Keratinocyte (primary cell): ENCODE data around the gene PLA2G4D. TPM values are rescaled to one million over a fixed set of nuclear protein-coding genes. Genes with fewer than 3 reads are reported as not detected.

ENCODE experiments used
- DNase-seq: peaks from one replicate; pipeline ENCODE4 v3.0.0-alpha.2; 2011; ENCODE audit warnings: low read depth, missing footprints, low spot score
- FAIRE-seq: peaks from 2 replicates; lab custom pipeline; 2011; peaks lifted over from hg19 to GRCh38; lab: Jason Lieb, UNC
- H2AFZ ChIP-seq: 2 replicates; pipeline ENCODE4 v1.6.0; 2012; ENCODE audit warnings: low read length, control low read depth, inconsistent platforms; ENCODE audit not compliant: control insufficient read depth
- H3K27ac ChIP-seq: 2 replicates; pipeline ENCODE4 v1.5.1; 2011; ENCODE audit warnings: low read length; ENCODE audit not compliant: control insufficient read depth, insufficient read depth
- H3K27me3 ChIP-seq: 3 replicates; pipeline ENCODE4 v1.6.0; 2011; ENCODE audit warnings: low read length; ENCODE audit not compliant: control insufficient read depth, insufficient read depth; ENCODE audit errors: extremely low read depth
- H3K36me3 ChIP-seq, 2 experiments: 2 replicates in 1 of 2; 3 replicates in 1 of 2; pipeline ENCODE4 v1.5.1; 2011; ENCODE audit warnings: low read length in 2 of 2, mild to moderate bottlenecking in 1 of 2; ENCODE audit not compliant: control insufficient read depth in 2 of 2, insufficient read depth in 2 of 2; ENCODE audit errors: extremely low read depth in 1 of 2
- H3K4me1 ChIP-seq: 3 replicates; pipeline ENCODE4 v1.5.1; 2011; ENCODE audit warnings: low read length; ENCODE audit not compliant: control insufficient read depth, insufficient read depth; ENCODE audit errors: extremely low read depth
- H3K4me2 ChIP-seq: 3 replicates; pipeline ENCODE4 v1.6.0; 2011; ENCODE audit warnings: low read depth, low read length; ENCODE audit not compliant: control insufficient read depth, insufficient read depth; ENCODE audit errors: extremely low read depth
- H3K4me3 ChIP-seq, 3 experiments: fragments of 200-600 bp in 1 of 3; sonication (generic) in 1 of 3; 2 replicates in 2 of 3; 3 replicates in 1 of 3; pipeline ENCODE4 v1.5.1; 2011 to 2016; ENCODE audit warnings: low read length in 3 of 3, mild to moderate bottlenecking in 3 of 3, control low read depth in 2 of 3, inconsistent platforms in 1 of 3, low read depth in 1 of 3, mixed read lengths in 1 of 3, mixed run types in 1 of 3, moderate library complexity in 1 of 3; ENCODE audit not compliant: control insufficient read depth in 2 of 3, insufficient read depth in 2 of 3; ENCODE audit errors: extremely low read depth in 1 of 3
- H3K79me2 ChIP-seq: 2 replicates; pipeline ENCODE4 v1.6.0; 2012; ENCODE audit warnings: low read length; ENCODE audit not compliant: control insufficient read depth, insufficient read depth
- H3K9ac ChIP-seq: 3 replicates; pipeline ENCODE4 v1.6.0; 2011; ENCODE audit warnings: low read length; ENCODE audit not compliant: control insufficient read depth, insufficient read depth; ENCODE audit errors: extremely low read depth
- H3K9me1 ChIP-seq: 3 replicates; pipeline ENCODE4 v1.6.0; 2011; ENCODE audit warnings: low read length; ENCODE audit not compliant: control insufficient read depth, insufficient read depth; ENCODE audit errors: extremely low read depth
- H3K9me3 ChIP-seq: 2 replicates; pipeline ENCODE4 v1.5.1; 2012; ENCODE audit warnings: low read depth, low read length; ENCODE audit not compliant: control insufficient read depth
- H4K20me1 ChIP-seq: 3 replicates; pipeline ENCODE4 v1.6.0; 2011; ENCODE audit warnings: low read length; ENCODE audit not compliant: control insufficient read depth, insufficient read depth; ENCODE audit errors: extremely low read depth
- EZH2 ChIP-seq: IDR thresholded peaks from one replicate; pipeline ENCODE4 v1.6.1; 2012; ENCODE audit warnings: inconsistent platforms, mild to moderate bottlenecking, low read length, moderate library complexity
- dilution Hi-C: fragments of 300-500 bp; cut with MboI; formaldehyde crosslinking; loops from one replicate; pipeline ENCODE4 v1.7.0; 2020; ENCODE audit warnings: low sequenced_read_pairs; ENCODE audit not compliant: extremely low pct_ligation_motif_present
- polyA plus RNA-seq, 5 experiments: library from polyadenylated mRNA; depleted of rRNA in 3 of 5; stranded (reverse) in 3 of 5; stranded (forward) in 1 of 5; unstranded in 1 of 5; fragments of >200 nt; gene quantifications; 1 replicate in 1 of 5; 2 replicates in 3 of 5; 3 replicates in 1 of 5; pipeline versions ENCODE4 v1.2.1 to v1.2.3, GENCODE V29; 2011 to 2012; ENCODE audit warnings: missing spikeins in 2 of 5, low read depth in 1 of 5, low replicate concordance in 1 of 5
- TF ChIP-seq, protein P1 (sequence below), 3 experiments: IDR thresholded peaks in 1 of 3; conservative IDR thresholded peaks in 1 of 3; optimal IDR thresholded peaks in 1 of 3; 2 replicates in 2 of 3; 3 replicates in 1 of 3; pipeline versions ENCODE3 to v1.5.1; 2011; ENCODE audit warnings: low read length in 3 of 3, mild to moderate bottlenecking in 3 of 3, moderate library complexity in 2 of 3, control low read depth in 1 of 3, inconsistent platforms in 1 of 3; ENCODE audit not compliant: insufficient read depth in 2 of 3; ENCODE audit errors: extremely low read depth in 1 of 3

PLA2G4D gene
- polyA plus RNA-seq, 1 donor (not counting 4 experiments of a cell fraction or from before 2014, with no cell fraction given): 0.69 TPM

- dilution Hi-C loops: no loop called here
- Histone ChIP-seq H3K27me3 (no peaks in the 10 kb centered on the region), H3K9ac (no peak overlapping the region), H3K27ac (no peak overlapping the region), H3K36me3 (no peaks in the 10 kb centered on the region), H2AFZ (no peak overlapping the region), H3K9me3 (no peaks in the 10 kb centered on the region), H3K4me1 (peaks cover 23% of the 10 kb centered on the region), H3K4me3 (no peak overlapping the region), H4K20me1 (no peaks in the 10 kb centered on the region), H3K4me2 (no peak overlapping the region), H3K9me1 (no peaks in the 10 kb centered on the region), H3K79me2 (no peaks in the 10 kb centered on the region)
- DNase-seq (no peak), FAIRE-seq (no peak)
- TF ChIP-seq, protein P1, sequence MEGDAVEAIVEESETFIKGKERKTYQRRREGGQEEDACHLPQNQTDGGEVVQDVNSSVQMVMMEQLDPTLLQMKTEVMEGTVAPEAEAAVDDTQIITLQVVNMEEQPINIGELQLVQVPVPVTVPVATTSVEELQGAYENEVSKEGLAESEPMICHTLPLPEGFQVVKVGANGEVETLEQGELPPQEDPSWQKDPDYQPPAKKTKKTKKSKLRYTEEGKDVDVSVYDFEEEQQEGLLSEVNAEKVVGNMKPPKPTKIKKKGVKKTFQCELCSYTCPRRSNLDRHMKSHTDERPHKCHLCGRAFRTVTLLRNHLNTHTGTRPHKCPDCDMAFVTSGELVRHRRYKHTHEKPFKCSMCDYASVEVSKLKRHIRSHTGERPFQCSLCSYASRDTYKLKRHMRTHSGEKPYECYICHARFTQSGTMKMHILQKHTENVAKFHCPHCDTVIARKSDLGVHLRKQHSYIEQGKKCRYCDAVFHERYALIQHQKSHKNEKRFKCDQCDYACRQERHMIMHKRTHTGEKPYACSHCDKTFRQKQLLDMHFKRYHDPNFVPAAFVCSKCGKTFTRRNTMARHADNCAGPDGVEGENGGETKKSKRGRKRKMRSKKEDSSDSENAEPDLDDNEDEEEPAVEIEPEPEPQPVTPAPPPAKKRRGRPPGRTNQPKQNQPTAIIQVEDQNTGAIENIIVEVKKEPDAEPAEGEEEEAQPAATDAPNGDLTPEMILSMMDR (optimal IDR thresholded peaks at IDR 0.05 in 1 of 3, IDR thresholded peaks at IDR 0.05 in 1 of 3, conservative IDR thresholded peaks at IDR 0.05 in 1 of 3; ENCODE audit: extremely low read depth in 1 of 3, insufficient read depth in 2 of 3, low read length in 3 of 3): no peak
- no peak for TF ChIP-seq EZH2
These were observed 8.4 kb upstream of the PLA2G4D start for GRCh38 chr15:42102646-42103235.

DNA sequence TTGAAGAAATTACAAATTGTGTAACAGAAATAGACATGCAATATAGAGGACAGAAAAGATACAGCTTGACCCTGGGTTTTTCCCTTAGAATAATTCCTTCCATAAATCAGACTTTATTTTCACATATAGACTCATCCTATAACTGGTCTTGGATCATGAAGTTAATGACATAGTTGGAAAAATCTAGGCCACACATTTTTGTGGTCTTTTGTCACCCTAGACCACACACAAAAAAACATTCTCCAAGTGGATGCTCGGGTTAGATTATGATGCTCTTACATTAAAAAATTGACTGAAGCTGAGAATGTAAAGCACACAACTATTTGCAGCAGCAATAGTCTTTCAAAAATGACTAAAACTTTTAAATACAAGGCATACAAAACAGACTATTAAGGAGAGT lies 7.5 kb upstream of the PLA2G4D start:
- H3K9me3 ChIP-seq: no peaks in the 10 kb centered on the region
- no peaks in the 10 kb centered on the region for H4K20me1 ChIP-seq
- no peak overlapping the region for H2AFZ ChIP-seq
- no peak overlapping the region for H3K4me2 ChIP-seq
- no peak overlapping the region for H3K9ac ChIP-seq
- H3K4me1 ChIP-seq: peaks cover 17% of the 10 kb centered on the region
- dilution Hi-C loops: no loop called here
- no peak for TF ChIP-seq EZH2
- TF ChIP-seq, protein P1 (optimal IDR thresholded peaks at IDR 0.05 in 1 of 3, IDR thresholded peaks at IDR 0.05 in 1 of 3, conservative IDR thresholded peaks at IDR 0.05 in 1 of 3; ENCODE audit: extremely low read depth in 1 of 3, insufficient read depth in 2 of 3, low read length in 3 of 3): no peak
- H3K9me1 ChIP-seq: no peaks in the 10 kb centered on the region
- FAIRE-seq (no peak), DNase-seq (no peak)
- no peak overlapping the region for H3K27ac ChIP-seq
- H3K79me2 ChIP-seq: no peaks in the 10 kb centered on the region
- no peaks in the 10 kb centered on the region for H3K27me3 ChIP-seq
- no peak overlapping the region for H3K4me3 ChIP-seq
- no peaks in the 10 kb centered on the region for H3K36me3 ChIP-seq
